ENCODE data around the gene CSPG5.

Gene CSPG5

DNA sequence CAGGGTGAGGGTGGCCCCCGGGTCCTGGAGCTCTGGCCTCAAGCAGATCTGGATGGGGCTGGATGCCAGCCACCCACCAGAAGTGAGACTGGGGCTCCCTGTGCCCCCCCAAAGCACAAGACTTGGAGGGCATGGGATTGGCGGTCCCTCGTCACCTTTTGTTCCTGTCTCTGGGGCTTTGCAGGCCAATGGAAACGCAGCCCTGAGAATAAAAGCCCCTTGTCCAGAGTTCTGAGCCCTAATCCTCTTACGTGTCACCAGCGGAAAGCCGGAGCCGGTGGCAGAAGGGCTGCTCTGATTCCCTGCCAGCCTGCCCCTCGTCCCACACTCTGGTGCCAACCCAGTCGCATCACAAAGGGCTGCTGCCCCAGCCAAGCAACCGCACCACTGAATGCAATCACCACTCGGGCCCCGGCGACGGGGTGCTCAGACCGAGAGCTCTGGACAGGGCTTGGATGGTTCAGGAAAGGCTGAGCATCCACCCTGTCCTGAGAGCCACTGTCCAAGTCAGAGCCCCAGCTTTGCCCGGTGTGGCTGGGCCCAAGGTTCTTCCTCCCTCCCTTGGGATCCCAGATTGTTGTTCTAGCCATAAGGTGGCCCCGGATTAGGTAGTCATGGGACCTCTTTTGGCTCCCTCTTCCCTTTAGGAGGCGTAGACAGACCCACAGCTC is 42.3 kb downstream of the CSPG5 start:
- no peak for DNase-seq

DNA sequence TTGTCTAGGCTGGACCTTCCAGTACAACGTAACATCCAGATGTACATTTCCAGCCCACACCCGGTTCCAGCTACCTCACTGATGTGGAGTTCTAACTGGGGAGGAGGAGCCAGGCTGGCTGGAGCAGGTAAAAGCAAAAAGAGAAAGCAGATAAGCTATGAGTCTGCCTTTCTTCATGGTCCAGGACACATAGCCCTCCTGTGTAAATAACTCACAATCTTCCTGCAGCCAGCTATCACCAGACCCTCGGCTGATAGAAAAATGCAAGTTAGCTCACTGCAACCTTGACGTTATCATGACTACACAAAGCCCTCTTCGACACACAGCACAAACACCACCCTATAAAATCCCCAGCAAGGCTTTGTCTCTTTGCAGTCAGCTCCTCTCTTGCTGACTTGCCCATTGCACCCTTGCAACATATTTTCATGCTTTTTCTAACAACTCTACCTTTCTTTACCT is 44.6 kb downstream of the CSPG5 start:
- no peak for DNase-seq

DNA sequence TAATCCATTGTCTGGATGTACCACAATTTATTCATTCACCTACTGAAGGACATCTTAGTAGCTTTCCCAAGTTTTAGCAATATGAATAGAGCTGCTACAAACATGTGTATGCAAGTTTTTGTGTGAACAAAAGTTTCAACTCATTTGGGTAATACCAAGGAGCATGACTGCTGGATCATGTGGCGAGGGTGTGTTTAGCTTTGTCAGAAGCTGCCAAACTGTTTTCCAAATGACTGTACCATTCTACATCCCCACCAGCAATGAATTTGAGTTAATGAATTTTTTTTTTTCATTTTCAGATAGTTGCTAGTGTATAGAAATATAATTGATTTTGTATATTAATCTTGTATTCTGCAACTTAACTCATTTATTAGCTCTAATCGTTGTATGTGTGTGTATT is 45.2 kb downstream of the CSPG5 start:
- DNase-seq = peak; percentile 46

DNA sequence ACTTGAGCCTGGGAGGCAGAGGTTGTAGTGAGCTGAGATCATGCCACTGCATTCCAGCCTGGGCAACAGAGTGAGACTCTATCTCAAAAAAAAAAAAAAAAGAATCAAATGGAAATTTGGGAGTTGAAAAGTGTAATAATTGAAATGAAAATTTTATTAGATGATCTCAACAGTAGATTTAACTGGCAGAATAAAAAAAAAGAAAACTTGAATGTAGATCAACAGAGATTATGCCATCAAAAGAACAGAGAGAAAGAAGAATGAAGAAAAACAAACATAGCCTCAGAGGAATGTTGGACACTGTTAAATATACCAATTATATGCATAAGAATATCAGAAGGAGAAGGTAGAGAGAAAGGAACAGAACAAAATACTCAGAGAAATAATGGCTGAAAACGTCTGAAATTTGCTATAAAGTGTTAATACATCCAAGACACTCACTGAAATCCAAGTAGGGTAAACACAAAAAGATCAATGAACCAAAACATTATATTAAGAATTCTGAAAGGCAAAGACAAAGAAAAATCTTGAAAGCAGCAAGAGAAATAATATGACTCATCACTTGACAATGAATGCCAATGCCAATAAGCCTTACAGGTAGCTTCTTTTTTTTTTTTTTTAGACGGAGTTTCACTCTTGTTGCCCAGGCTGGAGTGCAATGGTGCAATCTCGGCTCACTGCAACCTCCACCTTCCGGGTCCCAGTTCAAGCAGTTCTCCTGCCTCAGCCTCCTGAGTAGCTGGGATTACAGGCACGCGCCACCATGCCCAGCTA is 50.5 kb downstream of the CSPG5 start:
- DNase-seq = no peak

DNA sequence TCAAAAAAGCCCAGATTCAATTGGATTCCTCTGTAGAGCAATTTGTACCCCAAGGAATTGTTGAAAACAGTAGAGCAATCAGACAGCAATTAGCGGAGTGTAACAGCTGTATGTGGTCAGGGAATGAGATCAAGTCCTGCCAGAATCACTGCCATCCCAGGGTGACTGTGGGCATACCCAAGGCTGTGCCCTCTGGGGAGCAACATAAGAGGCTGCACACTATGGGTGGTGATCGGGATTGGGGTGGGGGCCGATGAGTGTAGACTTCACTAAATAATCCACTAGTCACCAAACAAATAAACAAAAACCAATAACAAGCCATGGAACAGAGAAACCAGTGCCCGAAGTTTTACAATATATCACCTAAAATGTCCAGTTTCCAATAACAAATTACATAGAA is 53.0 kb downstream of the CSPG5 start:
- no peak for DNase-seq

DNA sequence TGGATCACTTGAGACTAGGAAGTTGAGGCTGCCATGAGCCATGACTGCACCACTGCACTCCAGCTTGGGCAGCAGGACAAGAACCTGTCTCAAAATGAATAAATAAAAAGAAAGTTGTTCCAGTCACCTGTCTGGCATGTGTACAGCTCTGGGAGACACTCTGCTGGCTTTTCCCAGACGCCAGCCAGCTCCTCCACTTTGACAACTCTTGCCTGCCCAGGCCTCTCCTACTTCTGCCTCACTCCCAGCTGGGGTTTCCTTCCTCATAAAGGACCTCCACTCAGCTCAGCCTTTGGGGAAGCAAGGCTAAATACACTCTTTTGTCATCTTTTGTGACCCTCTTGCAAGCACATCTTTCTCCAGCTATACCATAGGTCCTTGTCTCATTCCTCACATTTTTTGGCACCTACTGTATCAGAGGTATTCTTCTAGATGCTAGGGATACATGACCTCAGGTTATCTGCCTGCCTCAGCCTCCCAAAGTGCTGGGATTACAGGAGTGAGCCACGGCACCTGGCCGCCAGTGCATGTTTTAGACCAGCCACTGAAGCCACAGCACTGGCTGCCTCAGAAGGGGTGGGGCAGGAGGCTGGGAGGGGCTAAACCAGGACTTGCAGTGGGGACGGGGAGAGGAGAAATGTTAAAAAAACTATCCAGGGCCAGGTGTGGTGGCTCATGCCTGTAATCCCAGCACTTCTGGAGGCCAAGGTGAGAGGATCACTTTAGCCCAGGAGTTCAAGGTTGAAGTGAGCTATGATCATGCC is 55.2 kb downstream of the CSPG5 start:
- no peak for DNase-seq

DNA sequence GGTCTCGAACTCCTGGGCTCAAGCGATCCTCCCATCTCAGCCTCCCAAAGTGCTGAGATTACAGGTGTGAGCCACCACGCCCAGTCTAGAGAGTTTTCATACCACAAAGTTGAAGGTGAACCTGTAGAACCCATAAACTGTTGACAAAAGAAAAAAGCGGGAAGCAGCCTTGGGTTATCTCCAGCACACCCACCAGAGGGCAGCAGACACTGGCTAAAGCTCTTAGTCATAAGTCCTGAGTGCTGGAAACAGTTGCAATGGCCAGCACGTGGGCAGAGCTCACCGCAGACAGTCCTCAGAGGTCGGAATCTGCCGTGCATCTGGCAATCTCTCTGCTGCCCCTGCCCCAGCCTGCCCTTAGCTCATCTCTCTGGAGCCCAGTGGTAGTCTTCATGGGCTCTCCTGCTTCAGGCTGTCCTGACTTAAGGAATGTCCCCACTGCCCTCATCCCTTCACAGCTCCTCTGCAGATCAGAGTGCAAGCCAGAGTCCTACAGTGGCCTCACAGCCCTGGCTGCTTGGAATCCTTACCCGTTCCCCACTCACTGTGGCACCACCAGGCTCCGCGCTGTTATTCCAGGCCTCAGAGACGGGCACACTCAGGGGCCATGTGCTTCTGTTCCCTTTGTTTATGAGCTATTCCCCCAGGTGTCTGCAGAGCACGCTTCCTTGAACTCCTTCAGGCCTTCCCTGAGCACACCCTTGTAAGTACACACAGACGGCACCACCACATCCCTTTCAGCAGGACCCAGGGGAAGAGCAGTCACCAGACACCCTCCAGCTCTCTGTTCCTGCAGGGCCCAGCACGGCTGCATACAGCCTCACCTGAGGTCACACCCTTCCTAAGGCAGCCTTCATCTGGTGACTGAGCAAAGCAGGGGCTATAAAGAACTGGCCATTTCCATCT is 56.3 kb downstream of the CSPG5 start:
- DNase-seq = peak; percentile 87

DNA sequence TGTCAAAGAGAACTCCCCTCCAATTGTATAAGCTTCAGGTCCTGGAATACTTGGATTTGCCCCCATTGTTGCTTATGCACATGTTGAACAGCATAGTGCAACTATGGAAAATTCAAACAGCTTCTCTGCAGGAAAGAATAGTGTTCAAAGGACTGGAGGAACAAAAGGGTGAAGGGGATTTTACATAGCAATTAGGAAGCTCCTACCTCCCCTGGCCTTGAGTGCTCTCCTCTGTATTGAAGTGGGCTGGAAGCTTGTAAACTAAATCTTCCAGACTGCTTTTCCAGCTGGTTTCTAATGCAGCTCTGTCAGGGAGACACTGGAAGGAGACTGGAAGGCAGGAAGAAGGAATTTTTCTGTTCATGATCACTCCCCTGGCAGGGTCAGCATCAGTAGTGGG is 57.9 kb downstream of the CSPG5 start:
- no peak for DNase-seq

DNA sequence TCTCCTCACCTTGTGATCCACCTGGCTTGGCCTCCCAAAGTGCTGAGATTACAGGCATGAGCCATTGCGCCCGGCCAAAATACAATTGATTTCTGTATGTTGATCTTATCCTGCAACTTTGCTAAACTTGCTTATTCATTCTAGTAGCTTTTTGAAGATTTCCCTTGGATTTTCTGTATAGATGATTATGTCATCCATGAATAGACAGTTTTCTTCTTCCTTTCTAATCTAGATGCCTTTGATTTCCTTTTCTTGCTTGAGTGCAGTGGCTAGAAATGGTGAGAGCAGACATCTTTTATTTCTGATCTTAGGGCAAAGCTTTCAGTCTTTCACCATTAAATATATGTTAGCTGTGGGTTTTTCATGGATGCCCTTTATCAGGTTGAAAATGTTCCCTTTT is 60.7 kb downstream of the CSPG5 start:
- DNase-seq = no peak

DNA sequence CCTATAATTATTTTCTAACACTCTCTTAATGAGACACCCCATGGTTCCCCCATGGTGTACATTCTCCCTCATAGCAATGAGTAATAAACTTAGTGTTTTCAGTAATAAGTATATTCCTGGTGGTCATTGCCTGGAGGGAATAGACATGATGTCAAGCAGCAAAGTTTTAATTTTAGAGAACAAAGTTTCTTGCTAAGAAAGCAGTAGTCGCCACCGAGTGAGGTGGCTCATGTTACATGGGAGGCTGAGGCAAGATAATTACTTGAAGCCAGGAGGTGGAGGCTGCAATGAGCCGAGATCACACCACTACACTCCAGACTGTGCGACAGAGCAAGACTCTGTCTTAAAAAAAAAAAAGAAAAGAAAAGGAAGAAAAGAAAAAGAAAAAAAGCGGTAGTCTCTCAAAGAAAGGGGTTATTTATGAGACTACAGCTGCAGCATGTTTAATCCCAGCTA is 62.8 kb downstream of the CSPG5 start:
- DNase-seq = no peak

DNA sequence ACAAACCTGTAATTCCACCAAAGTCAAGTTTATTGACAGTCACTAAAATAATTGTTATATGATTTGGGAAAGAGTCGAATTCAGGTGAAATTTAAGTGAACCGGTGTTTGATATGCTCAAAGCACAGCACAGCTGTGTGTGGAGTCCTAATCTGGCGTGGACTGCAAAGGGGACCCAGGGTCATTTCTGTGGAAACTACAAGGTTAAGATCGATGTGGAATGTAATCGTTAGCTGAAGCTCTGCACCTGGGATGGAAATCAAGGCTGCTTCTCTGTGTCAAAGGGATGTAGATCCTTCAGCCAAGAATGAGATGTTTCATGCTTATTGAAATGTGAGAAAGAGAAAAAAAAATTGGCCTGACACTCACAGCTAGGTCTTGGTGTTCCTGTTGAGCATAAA is 63.6 kb downstream of the CSPG5 start:
- DNase-seq = no peak

DNA sequence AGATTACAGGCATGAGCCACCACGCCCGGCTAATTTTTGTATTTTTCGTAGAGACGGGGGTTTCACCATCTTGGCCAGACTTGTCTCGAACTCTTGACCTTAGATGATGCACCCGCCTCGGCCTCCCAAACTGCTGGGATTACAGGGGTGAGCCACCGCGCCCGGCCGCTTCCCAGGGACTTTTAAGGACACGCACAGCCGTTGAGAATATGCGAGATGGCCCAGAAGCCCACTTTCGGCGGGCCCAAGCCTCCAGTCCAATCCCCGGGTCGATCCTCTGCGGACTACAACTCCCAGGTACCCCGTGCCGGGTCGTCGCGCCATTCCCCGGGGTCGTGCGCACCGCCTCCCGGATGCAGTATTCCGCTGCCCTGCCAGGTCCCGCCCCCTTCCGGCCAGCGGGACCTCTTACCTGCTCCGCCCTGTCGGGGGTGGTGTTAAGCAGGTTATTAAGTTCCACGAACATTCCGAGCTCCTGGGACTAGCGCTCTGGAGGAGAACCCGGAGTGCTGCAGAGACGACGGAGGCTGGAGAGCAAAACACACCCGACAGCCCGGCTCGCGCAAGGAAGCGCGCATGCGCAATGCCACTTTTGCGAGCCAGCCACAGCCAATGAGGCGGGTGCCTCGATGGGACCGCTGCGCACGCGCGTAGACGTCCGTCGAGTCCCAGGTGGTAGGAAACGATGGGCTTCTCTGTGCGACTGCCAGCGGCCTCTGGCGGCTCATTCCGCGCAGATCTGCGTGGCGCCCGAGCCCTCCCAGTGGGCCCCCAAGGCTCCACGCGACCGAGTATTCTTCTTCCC is 65.3 kb downstream of the CSPG5 start, which contains the start of gene ELP6:
Gene ELP6 (minus strand): TSS at position 588 of the 805 bp plus-strand sequence. CDS start 122 bp downstream, at position 466.
- DNase-seq = peak; percentile 98

DNA sequence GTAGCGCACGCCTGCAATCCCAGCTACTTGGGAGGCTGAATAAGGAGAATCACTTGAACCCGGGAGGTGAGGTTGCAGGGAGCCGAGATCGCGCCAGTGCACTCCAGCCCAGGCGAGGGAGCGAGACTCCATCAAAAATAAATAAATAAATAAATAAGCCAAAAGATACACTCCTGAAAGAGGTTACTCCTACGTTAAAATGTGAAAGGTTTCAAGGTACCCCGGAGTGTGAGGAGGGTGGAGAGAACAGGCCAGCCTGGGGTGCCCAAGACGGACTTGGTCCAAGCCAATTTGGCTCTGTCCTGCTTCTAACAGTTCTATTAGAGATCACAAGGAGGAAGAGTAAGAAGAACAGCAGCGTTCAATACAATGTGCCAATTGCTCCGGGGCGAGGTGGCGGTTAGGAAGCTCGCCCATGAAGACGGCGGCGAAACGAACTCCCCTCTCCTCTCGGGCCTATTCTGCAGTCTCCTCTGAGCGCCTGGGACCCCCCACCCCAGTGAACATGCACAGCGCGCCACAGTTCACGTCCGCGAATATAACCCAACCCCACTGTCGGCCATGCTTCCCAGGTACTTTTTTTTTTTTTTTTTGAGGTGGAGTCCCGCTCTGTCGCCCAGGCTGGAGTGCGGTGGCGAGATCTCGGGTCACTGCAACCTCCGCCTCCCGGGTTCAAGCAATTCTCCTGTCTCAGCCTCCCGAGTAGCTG is 66.1 kb downstream of the CSPG5 start:
- DNase-seq = peak; percentile 16
